ENCODE results near the gene SMARCE1. TPM values are rescaled to one million over a fixed set of nuclear protein-coding genes. Genes with fewer than 3 reads are reported as not detected.

The SMARCE1 gene
- total and polyA plus RNA-seq, 2 of the 4 experiments (the other 2 are of a cell fraction), result 66.2 to 119 TPM

DNA sequence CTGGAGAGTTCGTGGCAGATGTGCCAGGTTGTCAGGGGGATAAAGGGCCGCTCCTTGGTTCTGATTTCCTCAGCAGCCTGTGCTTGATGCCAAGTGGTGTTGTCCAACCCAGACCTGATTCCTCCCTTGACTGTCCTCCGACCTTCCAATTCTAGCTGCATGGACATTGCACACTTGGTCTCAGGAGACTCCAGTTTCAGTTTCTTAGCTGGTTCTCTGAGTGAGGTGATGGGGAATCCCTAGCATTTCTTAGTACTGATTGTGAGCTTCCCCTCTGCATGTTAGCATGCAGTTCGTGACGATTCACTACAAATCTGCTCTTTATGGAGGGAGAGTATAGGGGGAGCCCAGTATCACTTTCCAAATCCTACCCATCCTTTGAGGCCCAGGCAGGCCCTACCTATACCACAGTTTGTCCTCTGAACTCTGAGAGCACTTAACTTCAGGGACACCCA, 70.0 kb downstream of the SMARCE1 start:
- no peak for ATAC-seq (ENCODE audit: low read depth)
- no peak overlapping the region for H2AK5ac ChIP-seq (ENCODE audit: low read depth, low read length)
- no peak overlapping the region for H2AK9ac ChIP-seq (replicated peaks; ENCODE audit: low read depth, low read length, poor library complexity)
- no peaks in the 10 kb centered on the region for H3K36me3 ChIP-seq (ENCODE audit: control insufficient read depth, insufficient read depth, low read length)
- in situ Hi-C loops (cut with MboI; ENCODE audit: low sequenced_read_pairs), result no loop called here
- peaks cover 2% of the 10 kb centered on the region; the same call in 1 of the 2 replicates for H3K9me3 ChIP-seq (ENCODE audit: control insufficient read depth, insufficient read depth, low read length)
- intact Hi-C loops (cut with micrococcal nuclease), result no loop called here
- peaks cover 34% of the 10 kb centered on the region for H3K27me3 ChIP-seq (ENCODE audit: control insufficient read depth, insufficient read depth, low read length)
- H4K8ac ChIP-seq (ENCODE audit: low read depth in 2 of 2, low read length in 2 of 2), result no peak overlapping the region
- WGBS, 2 experiments (ENCODE audit: extremely low coverage in 2 of 2, insufficient read length in 1 of 2), result 60% methylated on average over 2 of the region's 5 CpGs; no CpG with 5 or more reads in 1 of the 2 experiments
- no peak overlapping the region for H4K91ac ChIP-seq (ENCODE audit: insufficient read depth, low read depth, low read length)
- no peaks in the 10 kb centered on the region for H3K9me1 ChIP-seq (ENCODE audit: insufficient read depth, low read length)
- TF ChIP-seq MAFK (IDR thresholded peaks at IDR 0.05; ENCODE audit: low read depth, low read length), result no peak
- no peak for TF ChIP-seq BHLHE40 (IDR thresholded peaks at IDR 0.05; ENCODE audit: low read depth, low read length)
- TF ChIP-seq MAZ (IDR thresholded peaks at IDR 0.05; ENCODE audit: borderline replicate concordance, low read depth, low read length), result no peak
- no peak for TF ChIP-seq CHD1 (IDR thresholded peaks at IDR 0.05; ENCODE audit: low read depth, low read length)
- no peak for TF ChIP-seq FOS (IDR thresholded peaks at IDR 0.05; ENCODE audit: low read depth, low read length)
- TF ChIP-seq RAD21 (IDR thresholded peaks at IDR 0.05; ENCODE audit: low read length), result no peak
- TF ChIP-seq, protein P1, sequence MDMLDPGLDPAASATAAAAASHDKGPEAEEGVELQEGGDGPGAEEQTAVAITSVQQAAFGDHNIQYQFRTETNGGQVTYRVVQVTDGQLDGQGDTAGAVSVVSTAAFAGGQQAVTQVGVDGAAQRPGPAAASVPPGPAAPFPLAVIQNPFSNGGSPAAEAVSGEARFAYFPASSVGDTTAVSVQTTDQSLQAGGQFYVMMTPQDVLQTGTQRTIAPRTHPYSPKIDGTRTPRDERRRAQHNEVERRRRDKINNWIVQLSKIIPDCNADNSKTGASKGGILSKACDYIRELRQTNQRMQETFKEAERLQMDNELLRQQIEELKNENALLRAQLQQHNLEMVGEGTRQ (IDR thresholded peaks at IDR 0.05; ENCODE audit: low read depth, low read length), result no peak
- TF ChIP-seq POLR2A (IDR thresholded peaks at IDR 0.05; ENCODE audit: low read depth, low read length), result no peak
- no peak for TF ChIP-seq CTCF (conservative IDR thresholded peaks at IDR 0.05; ENCODE audit: low read depth, low read length)
- no peak for TF ChIP-seq RFX5 (IDR thresholded peaks at IDR 0.05; ENCODE audit: low read depth, low read length)
- no peak for TF ChIP-seq RCOR1 (IDR thresholded peaks at IDR 0.05; ENCODE audit: insufficient replicate concordance, low read length)
- no peak for TF ChIP-seq ELK1 (IDR thresholded peaks at IDR 0.05; ENCODE audit: borderline replicate concordance, low read depth, low read length)
- no peak for TF ChIP-seq MXI1 (IDR thresholded peaks at IDR 0.05; ENCODE audit: borderline replicate concordance, low read depth, low read length)
- no peak for TF ChIP-seq SMC3 (IDR thresholded peaks at IDR 0.05; ENCODE audit: low read depth, low read length)
- no peak for TF ChIP-seq NFE2L2 (IDR thresholded peaks at IDR 0.05; ENCODE audit: low read depth, low read length)
- TF ChIP-seq CEBPB (IDR thresholded peaks at IDR 0.05; ENCODE audit: low read depth, low read length), result no peak
- dilution Hi-C loops (cut with HindIII; ENCODE audit: low sequenced_read_pairs, unreplicated experiment), result no loop called here
- H2BK20ac ChIP-seq (ENCODE audit: low read depth, low read length), result no peak overlapping the region
- no peaks in the 10 kb centered on the region for H3K79me1 ChIP-seq (ENCODE audit: low read depth in 1 of 2, low read length in 2 of 2)
- DNase-seq, result no peak
- H3K4ac ChIP-seq (ENCODE audit: low read depth, low read length), result no peak overlapping the region
- H2BK5ac ChIP-seq (ENCODE audit: low read depth, low read length, poor library complexity, severe bottlenecking), result no peak overlapping the region
- H3K14ac ChIP-seq (replicated peaks; ENCODE audit: low read depth, low read length), result no peak overlapping the region
- no peak overlapping the region for H3K4me2 ChIP-seq (ENCODE audit: low read depth, low read length)
- no peak overlapping the region for H3K23ac ChIP-seq (ENCODE audit: low read depth, low read length)
- no peaks in the 10 kb centered on the region for H4K20me1 ChIP-seq (ENCODE audit: insufficient read depth, low read length)
- no peak overlapping the region for H2BK120ac ChIP-seq (ENCODE audit: low read depth, low read length)
- H4K5ac ChIP-seq (ENCODE audit: low read depth, low read length), result no peak overlapping the region
- H2AFZ ChIP-seq (replicated peaks; ENCODE audit: low read length, poor library complexity), result no peak overlapping the region
- POLR2A ChIA-PET (ENCODE audit: unreplicated experiment), result no interaction called here
- H3K4me1 ChIP-seq (ENCODE audit: control insufficient read depth, insufficient read depth, low read length), result no peaks in the 10 kb centered on the region
- H3K27ac ChIP-seq (ENCODE audit: insufficient read depth, low read length), result no peak overlapping the region
- no peak overlapping the region for H3K18ac ChIP-seq (ENCODE audit: low read depth, low read length)
- no TSS peak for BruUV-seq (replicated peaks)
- no peak overlapping the region for H3K9ac ChIP-seq (ENCODE audit: low read depth, low read length)
- H3K4me3 ChIP-seq (ENCODE audit: insufficient read depth, low read depth, low read length), result no peak overlapping the region
- CTCF ChIA-PET, result no interaction called here
- H2BK15ac ChIP-seq (ENCODE audit: low read depth, low read length), result no peak overlapping the region
- H3K56ac ChIP-seq (ENCODE audit: extremely low read depth, insufficient read depth, low read length), result no peak overlapping the region

Data from IMR-90 (cell line).